AG04449 (cell line): ENCODE measurements around the gene RAB3A.

Experiments used
- CTCF ChIA-PET: fragments of 350-600 bp; formaldehyde crosslinking; extraction: SDS; loops from one replicate; lab custom pipeline; 2021; ENCODE audit warnings: antibody characterized with exemption; lab: Yijun Ruan, JAX
- POLR2A ChIA-PET: fragments of 400-600, 350-600 bp; formaldehyde crosslinking; extraction: SDS; loops from one replicate; lab custom pipeline; 2020; ENCODE audit warnings: antibody characterized with exemption, inconsistent platforms; lab: Yijun Ruan, JAX
- DNase-seq: peaks from one replicate; pipeline ENCODE4 v3.0.0-alpha.2; 2010; ENCODE audit warnings: low read depth, low spot score
- H3K4me3 ChIP-seq: 2 replicates; pipeline ENCODE4 v1.5.1; 2011; ENCODE audit warnings: low read depth, mild to moderate bottlenecking, control low read depth, low read length
- CTCF ChIP-seq: IDR thresholded peaks from one replicate; pipeline ENCODE4 v1.5.1; 2011; ENCODE audit warnings: mild to moderate bottlenecking, moderate library complexity, low read length, control low read depth, inconsistent platforms; ENCODE audit not compliant: insufficient read depth; ENCODE audit errors: missing control alignments

The RAB3A gene

GRCh38 chr19:18204394-18205199 lies 755 bp upstream of the RAB3A start:
- H3K4me3 ChIP-seq: peak overlapping the region; percentile 71
- no peak for TF ChIP-seq CTCF
- no peak for DNase-seq
- ChIA-PET CTCF (interaction anchor here (1.1 to 11.1 kb wide), 10 partner anchors 11 to 145 kb away, joined by 3 to 217 read pairs (median 6); partner anchors contain the start of gene MPV17L2), POLR2A (interaction anchor here (0.9 to 3.3 kb wide), 4 partner anchors 20 to 77 kb away, joined by 3 to 26 read pairs (median 4); partner anchors contain the start of gene JUND)

GRCh38 chr19:18203408-18203862 lies 407 bp downstream of the RAB3A start:
- CTCF ChIA-PET: interaction anchor here (1.2 to 11.1 kb wide), 7 partner anchors 10 to 76 kb away, joined by 3 to 217 read pairs (median 5); partner anchors contain the start of gene MPV17L2

GRCh38 chr19:18202778-18203407 lies 949 bp downstream of the RAB3A start:
- peak; percentile 37 for TF ChIP-seq CTCF
- POLR2A ChIA-PET: interaction anchor here (1.3 to 3.3 kb wide), 2 partner anchors 49 to 78 kb away, joined by 3 to 26 read pairs; partner anchors contain the start of gene JUND
- DNase-seq: no peak
- H3K4me3 ChIP-seq: peak overlapping the region; percentile 96
- CTCF ChIA-PET: interaction anchor here (1.2 to 11.1 kb wide), 7 partner anchors 9 to 77 kb away, joined by 3 to 217 read pairs (median 5); partner anchors contain the start of gene MPV17L2

More at GRCh38 chr19:18203408-18203862, 407 bp downstream of the RAB3A start:
- POLR2A ChIA-PET: interaction anchor here (1.3 to 3.3 kb wide), 2 partner anchors 48 to 78 kb away, joined by 3 to 26 read pairs; partner anchors contain the start of gene JUND
- TF ChIP-seq CTCF: no peak
- no peak for DNase-seq
- H3K4me3 ChIP-seq: peak overlapping the region; percentile 96

- DNase-seq: no peak
- H3K4me3 ChIP-seq: no peak overlapping the region
- ChIA-PET POLR2A (no interaction called here), CTCF (interaction anchor here (1.0 to 11.1 kb wide), 3 partner anchors 9 to 49 kb away, joined by 4 to 217 read pairs (median 5); partner anchors contain the start of gene MPV17L2)
- no peak for TF ChIP-seq CTCF
These were observed 1.5 kb downstream of the RAB3A start for GRCh38 chr19:18202397-18202777.

GRCh38 chr19:18198374-18198773 lies 5.5 kb downstream of the RAB3A start:
- POLR2A ChIA-PET: no interaction called here
- no peak overlapping the region for H3K4me3 ChIP-seq
- DNase-seq: no peak
- TF ChIP-seq CTCF: no peak
- CTCF ChIA-PET: interaction anchor here (2.1 kb wide), 1 partner anchor 54 kb away, joined by 10 read pairs; no protein-coding TSS in a partner anchor

GRCh38 chr19:18197941-18198340 lies 5.9 kb downstream of the RAB3A start:
- no peak overlapping the region for H3K4me3 ChIP-seq
- TF ChIP-seq CTCF: no peak
- no peak for DNase-seq
- CTCF ChIA-PET: interaction anchor here (1.4 to 2.1 kb wide), 2 partner anchors 55 to 81 kb away, joined by 3 to 10 read pairs; no protein-coding TSS in a partner anchor
- POLR2A ChIA-PET: no interaction called here
